Measurements from ENCODE around the gene SLIT3.

The SLIT3 gene

GRCh38 chr5:168777651-168778050 lies 523.3 kb downstream of the SLIT3 start:
- no peak for DNase-seq (ENCODE audit: low read depth)
- TF ChIP-seq CTCF (IDR thresholded peaks at IDR 0.05; ENCODE audit: low read depth, low read length): no peak
- TF ChIP-seq MAX (IDR thresholded peaks at IDR 0.05; ENCODE audit: low read depth, low read length): no peak
- no peak for TF ChIP-seq POLR2A (IDR thresholded peaks at IDR 0.05; ENCODE audit: extremely low read depth, insufficient read length)
- no peak for TF ChIP-seq MYC (IDR thresholded peaks at IDR 0.05; ENCODE audit: low read depth, low read length)
- no peak overlapping the region for H3K4me3 ChIP-seq (ENCODE audit: low read depth, low read length)

- no peak for TF ChIP-seq POLR2A (IDR thresholded peaks at IDR 0.05; ENCODE audit: extremely low read depth, insufficient read length)
- no peak for TF ChIP-seq MYC (IDR thresholded peaks at IDR 0.05; ENCODE audit: low read depth, low read length)
- TF ChIP-seq MAX (IDR thresholded peaks at IDR 0.05; ENCODE audit: low read depth, low read length): no peak
- no peak for TF ChIP-seq CTCF (IDR thresholded peaks at IDR 0.05; ENCODE audit: low read depth, low read length)
- no peak for DNase-seq (ENCODE audit: low read depth)
Measured at GRCh38 chr5:168776070-168776469, 524.9 kb downstream of the SLIT3 start.

GRCh38 chr5:168773226-168773625 lies 527.7 kb downstream of the SLIT3 start:
- H3K4me3 ChIP-seq (ENCODE audit: low read depth, low read length): no peak overlapping the region
- no peak for TF ChIP-seq POLR2A (IDR thresholded peaks at IDR 0.05; ENCODE audit: extremely low read depth, insufficient read length)
- no peak for TF ChIP-seq MYC (IDR thresholded peaks at IDR 0.05; ENCODE audit: low read depth, low read length)
- no peak for TF ChIP-seq MAX (IDR thresholded peaks at IDR 0.05; ENCODE audit: low read depth, low read length)
- no peak for TF ChIP-seq CTCF (IDR thresholded peaks at IDR 0.05; ENCODE audit: low read depth, low read length)
- no peak for DNase-seq (ENCODE audit: low read depth)

More at GRCh38 chr5:168776070-168776469, 524.9 kb downstream of the SLIT3 start:
- H3K4me3 ChIP-seq (ENCODE audit: low read depth, low read length): no peak overlapping the region

- DNase-seq (ENCODE audit: low read depth): no peak
- H3K4me3 ChIP-seq (ENCODE audit: low read depth, low read length): no peak overlapping the region
- no peak for TF ChIP-seq MYC (IDR thresholded peaks at IDR 0.05; ENCODE audit: low read depth, low read length)
Measured at GRCh38 chr5:168772316-168772961, 528.5 kb downstream of the SLIT3 start.

- no peak overlapping the region for H3K4me3 ChIP-seq (ENCODE audit: low read depth, low read length)
- DNase-seq (ENCODE audit: low read depth): no peak
- TF ChIP-seq MYC (IDR thresholded peaks at IDR 0.05; ENCODE audit: low read depth, low read length) (no peak), CTCF (IDR thresholded peaks at IDR 0.05; ENCODE audit: low read depth, low read length) (no peak), POLR2A (IDR thresholded peaks at IDR 0.05; ENCODE audit: extremely low read depth, insufficient read length) (no peak), MAX (IDR thresholded peaks at IDR 0.05; ENCODE audit: low read depth, low read length) (no peak)
Measured at GRCh38 chr5:168771678-168772077, 529.3 kb downstream of the SLIT3 start.

GRCh38 chr5:168770996-168771395 lies 529.9 kb downstream of the SLIT3 start:
- no peak for DNase-seq (ENCODE audit: low read depth)
- TF ChIP-seq CTCF (IDR thresholded peaks at IDR 0.05; ENCODE audit: low read depth, low read length) (no peak), POLR2A (IDR thresholded peaks at IDR 0.05; ENCODE audit: extremely low read depth, insufficient read length) (no peak), MYC (IDR thresholded peaks at IDR 0.05; ENCODE audit: low read depth, low read length) (no peak), MAX (IDR thresholded peaks at IDR 0.05; ENCODE audit: low read depth, low read length) (no peak)
- no peak overlapping the region for H3K4me3 ChIP-seq (ENCODE audit: low read depth, low read length)

All from NB4 (cell line).